Progenitor cell of endocrine pancreas (in vitro differentiated cells): ENCODE measurements around the gene MEX3D. TPM values are rescaled to one million over a fixed set of nuclear protein-coding genes. Genes with fewer than 3 reads are reported as not detected.

Experiments used
- DNase-seq: peaks from one replicate; pipeline ENCODE4 v3.0.0; 2021; ENCODE audit warnings: low spot score; ENCODE audit not compliant: unreplicated experiment
- H3K27ac Mint-ChIP-seq: 2 replicates; pipeline ENCODE4 v1.8.0; 2021; ENCODE audit warnings: mild to moderate bottlenecking, moderate library complexity, mixed read lengths
- H3K27me3 Mint-ChIP-seq: 2 replicates; pipeline ENCODE4 v1.8.0; 2021; ENCODE audit warnings: mixed read lengths
- H3K36me3 Mint-ChIP-seq: 2 replicates; pipeline ENCODE4 v1.8.0; 2022; ENCODE audit warnings: mixed read lengths; ENCODE audit not compliant: insufficient read depth
- H3K4me1 Mint-ChIP-seq: 2 replicates; pipeline ENCODE4 v1.8.0; 2021; ENCODE audit warnings: low read depth, mixed read lengths
- H3K4me3 Mint-ChIP-seq: 2 replicates; pipeline ENCODE4 v1.8.0; 2021; ENCODE audit warnings: low read depth, mild to moderate bottlenecking, moderate library complexity, mixed read lengths
- H3K9me3 Mint-ChIP-seq: 2 replicates; pipeline ENCODE4 v1.8.0; 2021; ENCODE audit warnings: low read depth, mixed read lengths
- total RNA-seq: library from RNA; stranded (reverse); gene quantifications from 2 replicates; pipeline ENCODE4 v1.2.1, GENCODE V29; 2021
- TF ChIP-seq, protein P1 (sequence below): fragments of 200-600 bp; sonication (generic); IDR thresholded peaks from one replicate; pipeline ENCODE4 v1.5.0; 2021; ENCODE audit warnings: antibody characterized with exemption, mild to moderate bottlenecking; ENCODE audit not compliant: unreplicated experiment

The MEX3D gene
- total RNA-seq, 1 donor from 2014 or later = 124 TPM

GRCh38 chr19:1579222-1579621 lies 11.1 kb upstream of the MEX3D start:
- H3K27ac Mint-ChIP-seq = no peak overlapping the region
- H3K27me3 Mint-ChIP-seq = no peaks in the 10 kb centered on the region
- TF ChIP-seq, protein P1, sequence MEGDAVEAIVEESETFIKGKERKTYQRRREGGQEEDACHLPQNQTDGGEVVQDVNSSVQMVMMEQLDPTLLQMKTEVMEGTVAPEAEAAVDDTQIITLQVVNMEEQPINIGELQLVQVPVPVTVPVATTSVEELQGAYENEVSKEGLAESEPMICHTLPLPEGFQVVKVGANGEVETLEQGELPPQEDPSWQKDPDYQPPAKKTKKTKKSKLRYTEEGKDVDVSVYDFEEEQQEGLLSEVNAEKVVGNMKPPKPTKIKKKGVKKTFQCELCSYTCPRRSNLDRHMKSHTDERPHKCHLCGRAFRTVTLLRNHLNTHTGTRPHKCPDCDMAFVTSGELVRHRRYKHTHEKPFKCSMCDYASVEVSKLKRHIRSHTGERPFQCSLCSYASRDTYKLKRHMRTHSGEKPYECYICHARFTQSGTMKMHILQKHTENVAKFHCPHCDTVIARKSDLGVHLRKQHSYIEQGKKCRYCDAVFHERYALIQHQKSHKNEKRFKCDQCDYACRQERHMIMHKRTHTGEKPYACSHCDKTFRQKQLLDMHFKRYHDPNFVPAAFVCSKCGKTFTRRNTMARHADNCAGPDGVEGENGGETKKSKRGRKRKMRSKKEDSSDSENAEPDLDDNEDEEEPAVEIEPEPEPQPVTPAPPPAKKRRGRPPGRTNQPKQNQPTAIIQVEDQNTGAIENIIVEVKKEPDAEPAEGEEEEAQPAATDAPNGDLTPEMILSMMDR = no peak
- H3K4me1 Mint-ChIP-seq = no peaks in the 10 kb centered on the region
- peaks cover 13% of the 10 kb centered on the region for H3K36me3 Mint-ChIP-seq
- no peak for DNase-seq
- no peaks in the 10 kb centered on the region for H3K9me3 Mint-ChIP-seq
- H3K4me3 Mint-ChIP-seq = no peak overlapping the region

DNA sequence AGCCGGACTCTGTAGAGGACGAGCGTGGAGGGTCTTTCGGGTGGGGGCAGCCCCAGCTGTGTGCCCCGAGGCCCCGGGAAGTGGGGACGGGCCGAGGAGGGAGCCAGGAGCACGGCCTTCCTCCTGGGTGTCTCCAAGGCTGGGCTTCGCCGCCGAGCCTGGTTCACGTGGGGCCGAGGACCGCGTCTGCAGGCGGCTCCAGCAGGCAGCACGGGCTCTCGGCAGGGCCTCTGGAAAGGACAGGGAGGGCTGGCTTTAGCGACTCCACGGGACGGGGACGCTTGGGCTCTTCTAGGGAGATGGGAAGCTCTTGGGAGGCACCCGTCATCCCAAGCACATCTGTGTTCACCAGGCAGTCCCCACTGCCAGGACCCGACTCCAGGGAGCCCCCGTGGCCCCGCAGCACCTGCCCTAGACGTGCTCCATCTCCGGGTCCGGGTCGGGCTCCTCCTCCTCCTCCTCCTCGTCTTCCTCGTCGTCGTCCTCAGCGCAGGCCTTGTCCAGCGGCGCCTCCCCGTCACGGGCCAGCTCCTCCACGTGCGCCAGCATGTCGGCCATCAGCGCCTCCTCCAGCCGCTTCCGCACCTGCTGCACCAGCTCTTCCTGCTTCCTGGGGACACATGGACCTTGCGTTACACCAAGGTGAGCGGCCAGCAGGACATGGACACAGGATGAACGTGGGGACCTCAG lies 9.9 kb upstream of the MEX3D start:
- H3K9me3 Mint-ChIP-seq = no peaks in the 10 kb centered on the region
- H3K4me3 Mint-ChIP-seq = no peak overlapping the region
- peaks cover 9% of the 10 kb centered on the region for H3K36me3 Mint-ChIP-seq
- no peak for DNase-seq
- TF ChIP-seq, protein P1 = no peak
- peaks cover 3% of the 10 kb centered on the region for H3K4me1 Mint-ChIP-seq
- no peaks in the 10 kb centered on the region for H3K27me3 Mint-ChIP-seq
- H3K27ac Mint-ChIP-seq = no peak overlapping the region

- Mint-ChIP-seq H3K36me3 (peaks cover 9% of the 10 kb centered on the region), H3K9me3 (no peaks in the 10 kb centered on the region), H3K27me3 (no peaks in the 10 kb centered on the region)
These were observed 9.2 kb upstream of the MEX3D start for GRCh38 chr19:1577090-1577928.

DNA sequence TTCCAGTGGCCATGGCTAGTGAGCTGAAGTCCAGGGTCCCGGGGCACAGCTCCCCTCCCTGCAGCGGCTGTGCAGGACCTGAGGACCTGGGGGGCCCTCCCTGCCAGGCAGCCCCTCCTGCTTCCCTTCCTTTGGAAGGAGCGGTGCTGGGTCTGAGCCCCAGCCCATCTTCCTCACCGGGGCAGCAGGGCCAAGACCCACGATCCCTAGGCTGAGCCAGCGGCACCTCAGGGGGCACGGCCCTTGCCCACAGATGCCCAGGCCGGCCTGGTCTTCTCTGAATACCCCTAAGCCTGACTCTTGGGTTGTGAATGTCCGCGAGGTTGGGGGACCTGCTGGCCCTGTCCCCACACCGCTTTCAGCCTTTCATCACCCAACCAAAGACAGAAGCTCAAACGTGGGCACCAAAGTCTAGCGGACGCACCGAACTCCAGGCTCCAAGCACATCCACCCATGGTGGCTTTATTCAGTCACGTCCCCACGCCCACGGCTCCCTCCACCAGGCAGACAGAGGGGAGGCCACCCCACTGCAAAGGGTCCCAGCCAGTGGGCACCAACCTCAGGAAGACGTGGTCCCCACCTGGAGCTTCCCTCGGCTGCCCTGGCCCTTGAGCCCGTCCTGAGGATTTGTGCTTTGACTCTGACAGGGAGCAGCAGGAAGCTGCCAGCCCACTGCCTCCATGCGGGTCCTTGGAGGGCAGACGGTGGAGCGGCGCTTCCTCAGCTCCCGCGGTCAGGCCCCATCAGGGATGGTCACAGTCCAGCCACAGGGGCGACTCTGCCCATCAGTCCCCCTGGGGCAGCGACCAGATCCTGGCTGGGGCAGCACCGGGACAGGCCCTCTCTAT lies 8.3 kb upstream of the MEX3D start:
- Mint-ChIP-seq H3K27me3 (peaks cover under 1% of the 10 kb centered on the region), H3K4me1 (peaks cover 3% of the 10 kb centered on the region), H3K27ac (no peak overlapping the region), H3K9me3 (no peaks in the 10 kb centered on the region), H3K36me3 (peaks cover 9% of the 10 kb centered on the region), H3K4me3 (no peak overlapping the region)
- TF ChIP-seq, protein P1 = no peak
- DNase-seq = no peak

More at GRCh38 chr19:1577090-1577928, 9.2 kb upstream of the MEX3D start:
- Mint-ChIP-seq H3K27ac (no peak overlapping the region), H3K4me3 (no peak overlapping the region), H3K4me1 (peaks cover 3% of the 10 kb centered on the region)
- no peak for DNase-seq
- TF ChIP-seq, protein P1 = no peak
